Sigmoid colon (tissue), 7 donors: Measurements from ENCODE around the gene ARF3. TPM values are rescaled to one million over a fixed set of nuclear protein-coding genes. Genes with fewer than 3 reads are reported as not detected.

Experiments used
- DNase-seq: peaks from one replicate; pipeline ENCODE4 v3.0.0-alpha.2; 2019
- H3K27ac ChIP-seq, 4 donors: fragments of 200-600 bp; sonication (generic); one replicate each; pipeline ENCODE4 v1.5.1; 2016 to 2019; ENCODE audit warnings: mild to moderate bottlenecking in 1 of 4
- H3K27me3 ChIP-seq, 3 donors: fragments of 200-600 bp; sonication (generic); one replicate each; pipeline ENCODE4 v1.5.1; 2019; ENCODE audit warnings: mild to moderate bottlenecking in 1 of 3
- H3K36me3 ChIP-seq, 4 donors: fragments of 200-600 bp; sonication (generic); one replicate each; pipeline ENCODE4 v1.5.1; 2016 to 2019
- H3K4me1 ChIP-seq, 4 donors: fragments of 200-600 bp; sonication (generic); one replicate each; pipeline ENCODE4 v1.5.1; 2017 to 2019
- H3K4me3 ChIP-seq, 4 donors: fragments of 200-600 bp; sonication (generic); one replicate each; pipeline ENCODE4 v1.5.1; 2017 to 2019; ENCODE audit warnings: mild to moderate bottlenecking in 2 of 4, moderate library complexity in 1 of 4
- H3K9me3 ChIP-seq, 4 donors: fragments of 200-600 bp in 3 of 4; sonication (generic) in 3 of 4; one replicate each; pipeline versions ENCODE4 v1.5.1 to v1.6.1; 2013 to 2019
- CTCF ChIP-seq, 4 experiments: fragments of 450-650 bp in 3 of 4; fragments of 200-600 bp in 1 of 4; IDR thresholded peaks; one replicate each; pipeline ENCODE4 v1.5.1; 2016 to 2019; ENCODE audit warnings: antibody characterized with exemption in 4 of 4, mild to moderate bottlenecking in 3 of 4, moderate library complexity in 2 of 4
- EP300 ChIP-seq, 4 donors: sonication (generic); formaldehyde crosslinking; IDR thresholded peaks; one replicate each; pipeline ENCODE4 v1.6.1; 2017; ENCODE audit warnings: antibody characterized with exemption in 4 of 4
- POLR2A ChIP-seq, 2 donors: fragments of 450-650 bp; IDR thresholded peaks; one replicate each; pipeline ENCODE4 v1.6.1; 2016; ENCODE audit warnings: antibody characterized with exemption in 2 of 2, mild to moderate bottlenecking in 2 of 2, moderate library complexity in 2 of 2
- POLR2AphosphoS5 ChIP-seq, 4 donors: sonication (generic); formaldehyde crosslinking; IDR thresholded peaks; one replicate each; pipeline ENCODE4 v1.6.1; 2017; ENCODE audit warnings: antibody characterized with exemption in 4 of 4
- WGBS, 2 donors: extraction: QIAGEN DNeasy Blood & Tissue Kit; methylation state at CpG; one replicate each; pipeline ENCODE4 v1.1.7; 2013; 5-methylcytosine and 5-hydroxymethylcytosine counted together
- intact Hi-C: fragments of 100-400 bp; cut with DNase I; formaldehyde crosslinking; loops from one replicate; pipeline ENCODE4 v1.15.1; 2023
- polyA plus RNA-seq, 3 donors: library from polyadenylated mRNA; stranded (reverse); fragments of 200-250 nt; gene quantifications; one replicate each; pipeline ENCODE4 v1.2.3, GENCODE V29; 2013
- total RNA-seq, 4 donors: library from RNA; depleted of rRNA; stranded (reverse); fragments of >200 nt; gene quantifications; one replicate each; pipeline ENCODE4 v1.1.0, GENCODE V29; 2016
- donor health status: healthy with polysubstance abuse.
- donor health status: Bipolar disorder and iron deficiency.
- donor health status: healthy.

The ARF3 gene
- total and polyA plus RNA-seq, 7 donors: 37.9 to 161 (median 61.0) TPM

- Histone ChIP-seq H3K36me3 (no peaks in the 10 kb centered on the region), H3K9me3 (no peaks in the 10 kb centered on the region), H3K4me1 (peaks cover 0 to 9% (median 7%) of the 10 kb centered on the region in 4 donors), H3K4me3 (no peak overlapping the region), H3K27me3 (peaks cover 24 to 89% (median 56%) of the 10 kb centered on the region in 3 donors), H3K27ac (no peak overlapping the region)
- intact Hi-C loops: no loop called here
- TF ChIP-seq POLR2AphosphoS5 (IDR thresholded peaks at IDR 0.05) (no peak), CTCF (IDR thresholded peaks at IDR 0.05) (no peak), EP300 (IDR thresholded peaks at IDR 0.05) (no peak), POLR2A (IDR thresholded peaks at IDR 0.05) (no peak)
- 73 to 83% methylated on average over 2 of the region's 2 CpGs for WGBS, 2 donors
- no peak for DNase-seq
These were observed 28.6 kb upstream of the ARF3 start for GRCh38 chr12:48985901-48986300.

- peaks cover 0 to 13% (median 12%) of the 10 kb centered on the region in 4 donors for H3K4me1 ChIP-seq
- TF ChIP-seq POLR2A (IDR thresholded peaks at IDR 0.05): no peak
- TF ChIP-seq CTCF (IDR thresholded peaks at IDR 0.05): no peak
- no peak for TF ChIP-seq EP300 (IDR thresholded peaks at IDR 0.05)
- no peak for TF ChIP-seq POLR2AphosphoS5 (IDR thresholded peaks at IDR 0.05)
- intact Hi-C loops: no loop called here
These were observed 28.2 kb upstream of the ARF3 start for GRCh38 chr12:48985475-48985897.

GRCh38 chr12:48982397-48983080 is 25.3 kb upstream of the ARF3 start:
- intact Hi-C loops: loop anchor here (5.0 kb wide), 1 partner anchor 55 kb away; the partner anchor contains the start of gene FKBP11
- Histone ChIP-seq H3K9me3 (no peaks in the 10 kb centered on the region), H3K4me1 (peaks cover 0 to 42% (median 41%) of the 10 kb centered on the region in 4 donors), H3K36me3 (no peaks in the 10 kb centered on the region), H3K27ac (no peak overlapping the region), H3K4me3 (no peak overlapping the region), H3K27me3 (peaks cover 54 to 89% (median 76%) of the 10 kb centered on the region in 3 donors)
- WGBS, 2 donors: 48 to 64% methylated on average over 6 of the region's 6 CpGs
- DNase-seq: no peak
- TF ChIP-seq POLR2A (IDR thresholded peaks at IDR 0.05) (no peak), POLR2AphosphoS5 (IDR thresholded peaks at IDR 0.05) (no peak), EP300 (IDR thresholded peaks at IDR 0.05) (no peak), CTCF (IDR thresholded peaks at IDR 0.05) (no peak)

More at GRCh38 chr12:48985475-48985897, 28.2 kb upstream of the ARF3 start:
- H3K9me3 ChIP-seq: no peaks in the 10 kb centered on the region
- DNase-seq: no peak
- no peak overlapping the region for H3K27ac ChIP-seq
- no peak overlapping the region for H3K4me3 ChIP-seq
- H3K36me3 ChIP-seq: no peaks in the 10 kb centered on the region
- 12 to 30% methylated on average over 10 of the region's 10 CpGs for WGBS, 2 donors
- H3K27me3 ChIP-seq: peaks cover 28 to 89% (median 60%) of the 10 kb centered on the region in 3 donors

- TF ChIP-seq POLR2A (IDR thresholded peaks at IDR 0.05): no peak
- Histone ChIP-seq H3K9me3 (no peaks in the 10 kb centered on the region), H3K4me3 (peak overlapping the region in 1 of 4 donors; percentile 39), H3K36me3 (no peaks in the 10 kb centered on the region), H3K4me1 (peaks cover 0 to 42% (median 41%) of the 10 kb centered on the region in 4 donors), H3K27me3 (peaks cover 56 to 89% (median 77%) of the 10 kb centered on the region in 3 donors), H3K27ac (no peak overlapping the region)
- 15 to 16% methylated on average over 13 of the region's 13 CpGs for WGBS, 2 donors
- no peak for DNase-seq
- intact Hi-C loops: loop anchor here (5.0 kb wide), 1 partner anchor 54 kb away; the partner anchor contains the start of gene FKBP11
These were observed 24.5 kb upstream of the ARF3 start for GRCh38 chr12:48981757-48982157.

- WGBS, 2 donors: 2% methylated on average over 91 of the region's 91 CpGs
- H3K4me1 ChIP-seq: peaks cover 0 to 42% (median 41%) of the 10 kb centered on the region in 4 donors
- H3K4me3 ChIP-seq: peak overlapping the region in 2 of 4 donors; percentile 34 to 39
- DNase-seq: no peak
- TF ChIP-seq EP300 (IDR thresholded peaks at IDR 0.05) (no peak), CTCF (IDR thresholded peaks at IDR 0.05) (no peak), POLR2AphosphoS5 (IDR thresholded peaks at IDR 0.05) (no peak), POLR2A (IDR thresholded peaks at IDR 0.05) (no peak)
- H3K27ac ChIP-seq: no peak overlapping the region
- intact Hi-C loops: loop anchor here (5.0 kb wide), 1 partner anchor 54 kb away; the partner anchor contains the start of gene FKBP11
- H3K36me3 ChIP-seq: no peaks in the 10 kb centered on the region
- peaks cover 53 to 89% (median 74%) of the 10 kb centered on the region in 3 donors for H3K27me3 ChIP-seq
- H3K9me3 ChIP-seq: no peaks in the 10 kb centered on the region
These were observed 23.9 kb upstream of the ARF3 start for GRCh38 chr12:48980953-48981756.
